ENCODE measurements around the gene TCHP.

The TCHP gene

DNA sequence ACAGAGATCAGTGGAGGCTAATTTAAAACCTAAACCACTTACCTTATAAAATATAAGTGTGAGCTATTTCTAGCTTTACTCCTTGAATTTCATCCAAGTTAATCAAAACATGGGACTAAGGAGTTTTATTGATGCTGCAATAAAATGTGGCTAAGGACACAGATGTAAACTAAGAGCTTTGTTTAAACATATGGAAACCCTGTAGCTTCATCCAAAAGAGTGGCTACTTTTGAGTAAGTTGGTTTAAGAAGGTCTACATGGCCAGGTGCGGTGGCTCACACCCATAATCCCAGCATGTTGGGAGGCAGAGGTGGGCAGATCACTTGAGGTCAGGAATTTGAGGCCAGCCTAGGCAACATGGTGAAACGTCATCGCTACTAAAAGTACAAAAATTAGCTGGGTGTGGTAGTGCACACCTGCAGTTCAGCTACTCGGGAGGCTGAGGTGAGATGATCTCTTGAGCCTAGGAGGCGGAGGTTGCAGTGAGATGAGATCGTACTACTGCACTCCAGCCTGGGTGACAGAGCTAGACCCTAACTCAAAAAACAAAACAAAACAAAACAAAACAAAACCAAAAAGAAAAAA is 40.4 kb downstream of the TCHP start:
- no peak for DNase-seq

DNA sequence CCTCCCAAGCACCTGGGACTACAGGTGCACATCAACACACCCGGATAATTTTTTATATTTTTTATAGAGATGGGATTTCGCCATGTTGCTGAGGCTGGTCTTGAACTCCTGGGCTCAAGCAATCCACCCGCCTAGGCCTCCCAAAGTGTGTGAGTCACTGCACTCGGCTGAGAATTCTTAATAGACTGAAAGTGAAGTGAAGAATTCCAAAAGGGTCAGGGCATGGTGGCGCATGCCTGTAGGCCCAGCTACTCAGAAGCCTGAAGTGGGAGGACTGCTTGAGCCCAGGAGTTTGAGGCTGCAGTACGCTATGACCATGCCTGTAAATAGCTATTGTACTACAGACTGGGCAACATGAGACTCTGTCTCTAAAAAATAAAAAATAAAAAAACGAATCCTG is 43.7 kb downstream of the TCHP start:
- DNase-seq = no peak

DNA sequence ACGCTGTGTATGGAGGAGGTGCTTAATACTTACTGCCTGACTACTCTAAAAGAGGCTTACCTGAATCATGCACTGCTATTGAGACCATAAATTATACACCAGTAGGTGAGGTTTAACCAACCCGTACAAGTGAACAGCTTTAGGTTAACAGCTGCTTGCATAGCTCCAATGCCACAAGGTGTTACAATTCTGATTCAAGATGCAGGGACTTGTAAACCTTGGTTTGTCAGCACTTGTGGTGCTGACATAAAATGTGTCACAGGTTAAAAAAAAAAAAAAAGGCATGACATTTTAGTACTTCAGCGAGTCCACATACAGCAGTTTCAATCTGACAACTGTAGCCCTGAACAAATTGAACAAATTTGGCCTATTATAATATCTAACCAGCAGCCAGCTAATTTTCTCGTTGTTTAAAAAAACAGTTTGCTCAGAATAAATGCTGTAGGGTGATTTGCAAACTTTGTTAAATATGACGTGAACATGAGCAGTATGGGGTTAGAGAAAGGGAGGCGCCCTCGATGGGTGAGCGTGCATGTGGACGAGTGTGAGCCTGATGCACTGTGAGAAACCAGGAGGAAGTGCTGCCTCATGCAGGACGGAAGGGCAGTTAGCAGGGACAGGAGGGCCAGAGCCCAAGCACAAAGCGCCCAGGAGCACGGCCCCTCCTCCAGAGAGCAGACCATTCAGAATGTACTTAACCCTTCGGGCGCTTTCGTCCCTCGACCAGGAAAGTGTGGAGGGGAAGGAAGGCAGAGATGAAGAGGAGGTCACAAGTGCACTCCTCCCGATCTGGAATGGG is 44.7 kb downstream of the TCHP start:
- DNase-seq = no peak

DNA sequence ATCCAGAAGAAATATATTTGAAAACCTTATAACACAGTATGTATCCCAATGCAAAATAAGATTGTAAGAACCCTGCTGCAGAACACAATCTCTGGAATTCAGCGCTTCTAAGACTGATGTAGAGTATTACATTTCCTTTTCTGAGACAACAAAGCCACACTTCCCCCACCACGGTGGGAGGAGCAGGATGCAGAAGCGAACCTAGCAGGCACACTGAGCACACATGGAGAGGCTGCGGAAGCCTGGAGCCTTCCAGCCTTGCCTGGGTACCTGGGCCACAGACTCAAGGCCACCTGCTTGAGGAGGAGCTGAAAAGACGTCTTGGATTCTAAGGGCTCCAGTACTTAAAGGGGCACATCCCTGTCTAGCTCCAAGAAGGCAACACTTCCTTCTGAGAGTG is 46.4 kb downstream of the TCHP start:
- no peak for DNase-seq

DNA sequence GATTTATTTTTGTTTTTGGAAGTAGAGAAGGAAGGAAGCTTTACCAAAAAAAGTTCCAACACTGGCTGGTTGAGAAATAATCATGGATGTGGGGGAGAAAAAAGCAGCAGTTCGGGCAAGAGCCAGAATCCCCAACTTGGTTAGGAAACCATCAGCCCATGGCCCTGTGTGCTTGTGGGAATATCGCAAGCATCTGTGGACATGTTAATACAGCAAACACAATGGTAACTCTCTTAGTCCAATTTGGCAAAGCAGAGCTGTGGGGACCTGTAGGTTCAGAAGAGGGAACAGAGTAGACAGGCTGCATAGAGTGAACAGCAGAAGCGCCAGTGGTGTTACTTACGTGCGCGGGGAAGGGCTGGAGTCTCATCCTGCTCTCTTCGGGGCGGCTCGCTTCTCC is 46.8 kb downstream of the TCHP start:
- DNase-seq = no peak

DNA sequence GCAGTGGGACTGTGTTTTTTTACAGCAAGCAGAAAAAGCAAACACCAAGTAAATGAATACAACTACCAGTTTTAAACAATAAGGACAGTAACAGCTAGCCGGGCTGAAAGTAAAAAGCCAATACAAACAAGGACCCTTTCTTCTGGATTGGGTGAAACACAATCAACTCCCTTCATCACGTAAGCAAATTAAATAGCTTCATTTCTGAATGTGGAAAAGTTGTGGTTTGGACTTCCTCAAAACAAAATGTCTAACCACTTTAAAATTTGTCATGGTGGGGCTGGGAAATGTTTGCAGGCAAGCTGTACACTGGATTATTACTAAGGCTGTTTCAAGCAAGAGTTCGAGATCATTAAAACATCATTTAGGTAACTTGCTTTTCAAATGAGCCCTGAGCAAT is 47.4 kb downstream of the TCHP start:
- DNase-seq = no peak

DNA sequence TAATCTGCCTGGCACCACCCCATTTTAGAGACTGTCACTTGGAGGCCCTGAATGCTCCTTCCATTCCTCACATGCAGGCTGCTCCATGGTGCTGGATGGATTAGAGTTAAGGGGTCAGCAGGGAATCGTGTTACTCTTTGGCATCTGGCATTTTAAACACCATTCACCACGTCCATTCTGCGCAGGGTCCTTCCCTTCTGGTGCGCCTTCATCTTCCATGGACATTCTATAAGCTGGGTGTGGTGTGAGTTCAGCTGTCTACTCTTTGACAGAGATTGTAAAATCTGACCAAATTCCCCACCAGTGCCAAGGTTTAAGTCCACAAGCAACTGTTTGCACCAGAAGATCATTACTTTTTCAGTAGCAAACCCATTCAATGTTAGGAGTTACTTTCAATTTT is 48.3 kb downstream of the TCHP start:
- DNase-seq = no peak

DNA sequence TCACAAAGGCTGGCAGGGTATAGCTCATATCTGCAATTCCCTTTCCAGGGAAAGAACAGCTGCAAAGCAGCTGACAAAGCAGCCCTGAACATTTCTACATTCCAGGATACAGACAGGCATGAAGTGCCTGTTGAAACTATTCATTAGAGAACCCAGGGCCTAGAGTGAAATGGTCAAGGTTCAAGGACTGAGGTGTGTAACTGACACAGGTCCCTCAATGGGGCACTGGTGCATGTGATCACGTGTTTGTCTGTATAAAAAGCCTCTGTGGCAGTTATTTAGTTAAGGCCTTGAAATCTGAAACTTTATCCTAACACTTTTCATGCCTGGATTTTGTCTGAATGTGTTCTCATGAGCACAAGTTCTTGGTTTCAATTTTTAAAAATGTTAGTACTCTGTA is 49.0 kb downstream of the TCHP start:
- no peak for DNase-seq

DNA sequence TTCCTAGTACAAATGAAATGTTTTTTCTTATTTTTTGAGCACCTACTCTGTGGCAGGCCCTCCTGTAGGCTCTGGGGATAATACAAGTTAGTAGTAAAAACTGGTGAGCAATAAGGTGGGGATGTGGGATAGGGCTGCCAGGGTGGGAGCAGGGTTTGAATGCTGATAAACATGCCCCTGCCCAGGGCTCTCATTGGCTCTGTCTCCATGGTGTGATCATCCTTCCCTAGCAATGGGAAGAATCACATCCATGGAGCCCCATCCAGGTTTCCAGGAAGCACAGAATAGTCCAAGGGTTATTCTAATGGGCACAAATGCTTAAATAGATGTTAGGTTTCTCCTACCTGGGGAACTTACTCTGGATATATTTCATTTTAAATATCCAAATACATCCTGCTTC is 50.6 kb downstream of the TCHP start:
- DNase-seq = no peak

DNA sequence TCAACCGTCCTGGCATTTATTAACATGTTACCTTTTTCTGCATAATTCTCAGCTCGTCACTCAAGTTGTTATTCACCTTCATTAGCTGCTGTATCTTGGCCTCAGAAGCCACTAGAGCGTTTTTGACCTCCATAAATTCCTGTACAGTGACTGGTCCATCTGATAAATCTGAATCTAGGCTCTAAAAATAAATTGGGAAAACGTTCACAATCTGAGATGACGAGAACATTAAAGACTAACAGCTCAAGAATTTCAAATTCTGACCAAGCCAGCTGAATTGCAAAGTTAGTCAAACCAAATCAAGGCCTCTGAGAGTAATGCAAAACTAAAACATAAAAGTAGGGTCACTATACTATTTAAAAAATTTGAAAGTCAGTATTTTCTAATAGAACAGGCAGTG is 51.1 kb downstream of the TCHP start:
- DNase-seq = no peak

DNA sequence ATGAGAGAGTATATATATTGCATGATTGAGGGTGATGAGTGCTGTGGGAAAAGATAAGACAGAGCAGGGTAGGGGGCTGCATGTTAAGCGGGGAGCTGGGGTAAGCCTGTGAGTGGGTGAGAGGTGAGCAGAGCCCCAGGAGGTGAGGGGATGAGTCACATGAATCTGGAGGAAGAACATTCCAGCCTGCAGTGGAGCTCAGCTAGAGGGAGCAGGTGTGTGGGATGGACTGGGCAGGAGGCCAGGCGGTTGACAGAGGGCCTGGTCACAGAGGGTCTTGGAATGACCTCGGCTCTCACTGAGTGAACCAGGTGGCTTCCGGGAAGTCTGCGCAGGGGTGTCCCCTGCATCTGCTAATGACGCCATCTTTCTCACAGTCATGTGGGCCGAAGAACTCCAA is 51.7 kb downstream of the TCHP start:
- no peak for DNase-seq

DNA sequence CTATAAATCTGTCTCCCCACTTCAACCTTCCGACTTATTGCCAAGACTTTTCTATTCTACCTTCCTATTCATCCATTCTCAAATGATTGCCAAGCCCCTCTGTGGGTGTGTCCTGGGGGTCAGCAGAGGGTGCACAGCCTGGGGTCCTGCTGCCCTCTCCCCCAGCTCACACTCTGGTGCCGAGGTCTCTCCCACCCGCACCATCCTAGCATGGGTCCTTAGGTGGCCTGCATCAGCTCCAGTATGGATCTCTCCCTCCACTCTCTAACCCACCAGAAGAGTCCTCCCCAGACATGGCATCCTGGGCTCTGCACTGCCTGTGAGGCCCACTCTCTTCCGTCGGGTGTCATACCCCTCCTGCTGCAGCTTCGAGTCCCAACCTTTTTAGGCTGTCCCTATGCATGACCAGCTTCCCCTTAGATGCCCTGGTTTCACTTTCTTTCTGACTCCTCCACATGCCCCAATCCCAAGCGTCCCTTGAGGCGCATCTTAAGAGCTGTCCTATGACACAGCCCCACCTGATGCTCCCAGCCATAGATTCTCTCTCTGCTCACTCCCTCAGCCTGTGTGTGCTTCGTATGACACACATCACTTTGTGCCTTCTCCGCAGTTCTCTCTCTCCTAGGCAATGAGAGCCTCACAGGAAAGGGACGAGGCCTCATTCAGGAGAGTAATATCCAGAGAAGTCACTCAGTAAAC is 52.2 kb downstream of the TCHP start:
- DNase-seq = no peak

DNA sequence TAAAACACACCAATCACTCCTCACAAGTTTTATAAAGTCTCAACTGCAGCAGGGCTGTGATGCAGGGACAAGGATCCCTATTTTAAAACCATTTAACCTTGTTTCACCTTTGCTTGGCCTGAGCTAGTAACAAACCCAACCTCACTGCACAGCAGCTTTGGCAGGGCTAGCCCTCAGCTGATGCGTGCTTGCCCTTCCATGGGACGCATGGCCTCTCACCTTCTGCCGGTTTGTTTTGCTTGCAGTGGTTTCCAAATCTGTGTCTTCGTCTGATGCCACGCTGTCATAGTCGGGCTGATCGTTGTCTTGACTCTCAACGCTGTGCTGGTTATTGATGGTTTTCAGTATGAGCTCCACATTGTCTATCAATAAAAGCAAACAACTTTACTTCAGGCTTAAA is 52.8 kb downstream of the TCHP start:
- DNase-seq = no peak

DNA sequence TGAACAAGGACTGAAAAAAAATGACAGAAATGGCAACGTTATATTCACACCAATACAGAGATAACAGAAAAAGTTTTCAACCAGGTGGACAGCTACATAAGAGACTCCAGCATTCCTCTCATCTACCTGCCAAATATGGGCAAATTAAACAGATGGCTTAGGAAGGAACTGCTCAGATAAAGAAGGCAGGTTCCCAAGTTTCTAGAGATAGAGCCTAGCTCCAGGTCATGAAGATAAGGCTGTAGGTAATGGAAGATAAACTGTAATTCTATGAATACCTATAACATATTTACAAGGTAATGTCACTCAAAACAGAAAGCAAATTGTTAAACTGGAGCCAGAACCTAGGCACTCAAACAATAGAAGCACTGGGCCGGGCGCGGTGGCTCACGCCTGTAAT is 53.6 kb downstream of the TCHP start:
- DNase-seq = no peak

DNA sequence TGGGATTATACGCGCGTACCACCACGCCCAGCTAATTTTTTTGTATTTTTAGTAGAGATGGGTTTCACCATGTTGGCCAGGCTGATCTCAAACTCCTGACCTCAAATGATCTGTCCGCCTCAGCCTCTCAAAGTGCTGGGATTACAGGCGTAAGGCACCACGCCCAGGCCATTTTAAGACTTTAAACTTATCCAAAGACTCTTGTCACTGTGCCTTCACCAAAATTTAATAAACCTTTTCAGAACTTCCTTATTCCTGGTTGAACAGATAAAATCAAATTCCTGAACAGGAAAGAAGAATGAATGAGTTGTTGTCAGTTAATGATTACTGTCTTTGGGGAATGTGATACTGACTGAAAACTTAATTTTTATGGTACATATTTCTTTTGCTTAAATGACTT is 58.3 kb downstream of the TCHP start:
- no peak for DNase-seq

DNA sequence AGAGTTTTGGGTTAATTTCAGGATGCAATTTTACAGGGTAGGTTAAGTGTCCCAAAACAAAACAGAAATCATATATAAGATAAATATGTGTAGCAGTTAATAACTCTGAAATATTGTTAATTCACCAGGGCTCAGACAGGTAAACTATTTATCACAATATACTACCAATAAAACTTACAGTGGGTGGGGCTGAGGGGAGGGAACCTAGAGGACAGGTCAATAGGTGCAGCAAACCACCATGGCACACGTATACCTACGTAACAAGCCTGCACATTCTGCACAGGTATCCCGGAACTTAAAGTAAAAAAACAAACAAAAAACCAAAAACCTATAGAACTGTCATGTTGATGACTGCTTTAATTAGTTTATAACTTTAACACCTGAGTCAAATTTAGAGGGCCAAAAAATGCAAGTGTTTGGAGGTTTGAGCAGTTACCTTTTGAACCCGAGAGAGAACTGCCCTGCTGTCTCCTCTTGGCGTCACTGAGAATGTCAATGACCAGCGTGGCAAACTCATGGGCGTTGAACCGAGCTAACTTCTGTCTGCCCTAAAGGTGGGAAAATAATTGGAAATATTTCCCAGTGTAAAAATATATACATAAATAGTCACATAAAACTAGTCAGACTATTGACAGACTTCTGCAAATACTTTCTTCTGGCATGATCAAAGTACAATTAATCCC is 59.5 kb downstream of the TCHP start:
- no peak for DNase-seq

DNA sequence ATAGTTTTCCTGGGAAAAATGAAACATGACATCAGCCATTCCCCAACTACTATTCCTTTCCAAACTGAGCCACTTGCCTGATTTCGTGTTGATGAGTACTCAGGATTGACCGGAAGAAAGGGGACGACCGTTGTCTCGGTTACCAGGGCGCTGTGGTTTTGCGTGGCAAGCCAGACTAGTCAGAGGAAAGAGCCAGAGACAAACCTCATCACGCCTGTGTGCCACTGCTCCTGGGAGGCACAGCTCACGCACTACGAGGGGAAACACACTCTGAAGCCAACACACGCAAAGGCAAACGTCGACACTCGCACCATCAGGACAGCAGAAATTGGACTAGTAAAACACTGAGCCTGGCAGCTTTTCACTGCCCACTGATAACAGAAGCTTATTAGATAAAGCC is 61.1 kb downstream of the TCHP start:
- no peak for DNase-seq

DNA sequence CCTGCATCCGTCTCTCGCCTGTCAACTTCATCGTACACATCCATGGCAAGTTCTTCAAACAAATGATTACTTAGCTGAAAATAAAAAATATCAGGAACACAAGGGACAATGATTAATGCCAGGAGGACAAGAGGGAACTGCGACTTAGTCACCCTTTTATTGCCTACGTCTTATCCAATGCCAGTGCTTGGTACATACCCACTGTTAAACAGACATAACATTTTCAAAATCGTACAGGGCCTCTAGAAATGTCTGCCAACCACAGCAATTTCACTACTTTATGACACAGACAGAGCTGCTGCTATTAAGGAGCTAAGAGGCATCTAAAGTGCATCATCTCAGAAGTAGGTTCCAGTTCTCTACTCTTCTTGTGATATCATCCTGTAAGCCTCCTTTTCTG is 61.5 kb downstream of the TCHP start:
- DNase-seq = no peak

DNA sequence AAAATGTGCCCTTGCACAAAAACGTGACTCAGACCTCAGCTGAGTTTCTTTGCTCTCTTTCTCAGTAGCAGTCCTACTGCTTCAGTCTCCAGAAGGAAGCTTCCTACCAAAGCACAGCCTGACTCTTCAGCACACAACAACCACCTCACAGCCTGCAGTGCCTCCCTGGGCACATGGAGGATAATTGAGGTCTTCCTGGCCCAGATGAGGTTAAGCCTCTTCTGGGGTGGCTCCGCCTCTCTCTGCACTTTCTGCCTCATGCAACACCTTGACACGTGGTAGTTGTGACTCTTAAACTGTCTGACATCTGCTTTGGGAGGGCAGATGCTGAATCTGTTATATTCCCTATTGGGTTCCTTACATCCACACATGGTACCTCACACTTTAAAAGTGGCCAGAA is 62.3 kb downstream of the TCHP start:
- DNase-seq = no peak

DNA sequence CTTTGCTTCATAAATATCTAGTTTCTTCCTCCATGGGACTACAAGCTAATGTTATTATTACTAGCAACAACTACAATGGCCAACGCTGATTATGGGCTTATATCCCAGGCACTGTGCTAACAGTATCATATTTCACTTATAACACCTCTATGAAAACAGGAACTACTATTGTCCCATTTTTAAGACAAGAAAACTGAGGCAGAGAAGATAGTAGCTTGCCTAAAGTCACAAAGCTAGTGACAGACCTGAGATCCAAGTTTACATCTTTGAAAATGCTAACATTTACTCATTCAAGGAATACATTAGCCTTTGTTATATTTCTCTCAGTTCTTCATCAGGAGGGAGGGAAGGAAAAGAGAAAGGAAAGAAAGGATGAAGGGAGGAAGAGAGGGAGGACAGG is 63.3 kb downstream of the TCHP start:
- DNase-seq = no peak

DNA sequence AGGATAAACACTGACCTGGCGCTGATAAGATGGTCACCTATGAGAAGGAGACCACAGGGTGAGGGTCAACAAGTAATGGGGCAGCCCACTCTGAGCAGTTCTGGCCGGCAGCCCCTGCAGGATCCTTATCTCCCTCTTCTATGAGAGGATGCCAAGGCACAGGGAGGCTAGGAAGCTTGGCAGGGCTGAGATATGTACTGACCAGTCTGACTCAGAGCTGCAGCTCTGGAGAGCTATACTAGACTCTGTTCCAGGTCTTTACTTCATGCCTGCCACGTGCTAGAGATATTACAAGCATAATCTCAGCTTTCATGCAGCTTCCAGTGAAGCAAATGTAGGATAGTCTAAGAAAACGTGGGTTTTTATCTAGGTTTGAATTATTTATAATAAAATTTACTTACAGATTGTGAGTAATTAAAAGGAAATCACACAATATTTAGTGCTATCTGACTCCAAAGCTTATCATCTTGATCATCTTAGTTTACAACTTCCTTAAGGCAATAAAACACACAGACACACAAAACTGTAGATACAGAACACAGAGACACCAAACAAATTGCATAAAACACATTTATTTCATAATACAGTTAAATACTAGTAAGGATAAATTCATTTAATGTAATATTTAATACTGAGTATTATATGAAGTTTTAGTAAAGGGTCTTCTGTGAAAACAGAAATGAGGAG is 63.8 kb downstream of the TCHP start:
- no peak for DNase-seq

DNA sequence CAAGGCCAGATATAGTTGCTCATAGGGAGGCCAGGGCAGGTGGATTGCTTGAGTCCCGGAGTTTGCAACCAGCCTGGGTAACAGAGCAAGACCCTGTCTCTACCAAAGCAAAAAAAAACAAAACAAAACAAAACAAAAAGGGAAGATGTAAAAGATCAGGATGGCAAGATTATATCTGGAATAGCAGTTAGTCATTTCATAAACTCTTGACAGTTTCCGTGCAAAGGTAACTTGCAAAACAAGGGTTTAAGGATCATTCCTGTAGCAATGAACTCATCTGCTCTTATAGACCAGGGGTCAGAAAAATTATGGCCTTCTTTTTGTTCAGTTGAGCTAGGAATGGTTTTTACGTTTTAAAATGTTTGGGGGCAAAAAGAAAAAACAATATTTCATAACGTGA is 66.5 kb downstream of the TCHP start:
- DNase-seq = no peak

DNA sequence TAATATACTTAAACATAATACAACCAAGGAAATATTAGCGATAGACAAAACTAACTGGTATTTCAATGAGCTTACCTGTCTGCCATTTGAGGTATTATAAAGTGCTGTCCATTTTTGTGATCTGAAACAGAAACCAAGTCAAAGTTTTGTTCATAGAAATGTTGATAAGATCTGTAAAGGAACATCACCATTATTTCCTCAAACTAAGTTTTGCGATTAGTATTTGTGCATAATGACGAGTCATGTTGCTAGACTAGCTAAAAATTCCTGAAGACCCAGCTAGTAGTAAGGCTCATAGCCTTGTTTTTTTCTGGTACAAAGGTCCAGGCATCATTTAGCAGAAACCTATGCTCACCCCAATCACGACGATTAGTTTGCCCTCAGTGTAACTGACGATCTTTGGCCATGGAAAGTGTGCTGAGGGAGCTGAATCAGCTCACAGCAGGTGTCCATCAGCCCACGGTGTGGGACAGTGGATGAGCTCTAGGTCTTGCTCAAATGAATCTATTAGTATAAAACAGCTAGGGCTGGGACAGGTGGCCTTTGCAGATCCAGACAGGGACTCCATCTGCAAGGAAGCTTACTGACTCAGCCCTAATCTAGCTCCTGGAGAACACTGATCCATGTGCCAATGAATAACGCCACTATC is 67.4 kb downstream of the TCHP start:
- no peak for DNase-seq
